ENCODE data around the gene PRPF8. TPM values are rescaled to one million over a fixed set of nuclear protein-coding genes. Genes with fewer than 3 reads are reported as not detected.

PRPF8 gene
- total and polyA plus RNA-seq, 2 of the 13 experiments (the other 11 are each of a cell fraction or from before 2014, with no cell fraction given): 112 to 179 TPM

GRCh38 chr17:1606352-1606985, 78.2 kb downstream of the PRPF8 start:
- H4K20me1 ChIP-seq (ENCODE audit: insufficient read depth, low read length): no peaks in the 10 kb centered on the region
- peak overlapping the region; percentile 51 for H3K4me2 ChIP-seq (ENCODE audit: low read depth, low read length)
- peak; percentile 76 for ATAC-seq
- H3K9me3 ChIP-seq (ENCODE audit: low read length): peaks cover 6% of the 10 kb centered on the region; the same call in 1 of the 2 replicates
- H3K9ac ChIP-seq (ENCODE audit: insufficient read depth, low read depth, low read length): peak overlapping the region; percentile 12
- no peaks in the 10 kb centered on the region for H3K27me3 ChIP-seq (ENCODE audit: control insufficient read depth in 1 of 2, insufficient read depth in 2 of 2, low read length in 2 of 2)
- H3K27ac ChIP-seq (ENCODE audit: extremely low read length, insufficient read depth, low read length): peak overlapping the region; percentile 52
- 37% methylated on average over 7 of the region's 26 CpGs for WGBS (ENCODE audit: low lambda C conversion rate)
- no peaks in the 10 kb centered on the region for H3K79me2 ChIP-seq (ENCODE audit: insufficient read depth, low read length)
- no peak overlapping the region for H2AFZ ChIP-seq (ENCODE audit: low read length)
- BruUV-seq (replicated peaks): no TSS peak
- CTCF ChIA-PET (ENCODE audit: low intra/inter-chr PET ratio, low total read pairs): no interaction called here
- no peak for DNase-seq (ENCODE audit: low spot score)
- POLR2A ChIA-PET: interaction anchor here (0.8 to 1.2 kb wide), 2 partner anchors 8 to 22 kb away, joined by 3 to 4 read pairs; partner anchors contain the start of gene SLC43A2
- in situ Hi-C loops (cut with HindIII; ENCODE audit: extremely low pct_ligation_motif_present, low pct_unique_long_range_greater_than_20kb): no loop called here
- no peak overlapping the region for H3K4me3 ChIP-seq (replicated peaks in 1 of 3; ENCODE audit: insufficient read depth in 1 of 3, low read depth in 2 of 3, low read length in 3 of 3)
- peaks cover 72% of the 10 kb centered on the region for H3K4me1 ChIP-seq (ENCODE audit: insufficient read depth, low read length)
- no peak for FAIRE-seq
- intact Hi-C loops (cut with micrococcal nuclease; ENCODE audit: unreplicated experiment): no loop called here
- H3K36me3 ChIP-seq (replicated peaks in 1 of 2; ENCODE audit: control insufficient read depth in 1 of 2, insufficient read depth in 2 of 2, low read length in 2 of 2): no peaks in the 10 kb centered on the region; a peak in 2 of 5 replicates
- no peak for TF ChIP-seq TRIM24 (CRISPR knock-in tag; IDR thresholded peaks at IDR 0.05)
- no peak for TF ChIP-seq ZNF644 (CRISPR knock-in tag; IDR thresholded peaks at IDR 0.05; ENCODE audit: low read depth)
- TF ChIP-seq CC2D1A (CRISPR knock-in tag; IDR thresholded peaks at IDR 0.05): no peak
- TF ChIP-seq, protein P1, sequence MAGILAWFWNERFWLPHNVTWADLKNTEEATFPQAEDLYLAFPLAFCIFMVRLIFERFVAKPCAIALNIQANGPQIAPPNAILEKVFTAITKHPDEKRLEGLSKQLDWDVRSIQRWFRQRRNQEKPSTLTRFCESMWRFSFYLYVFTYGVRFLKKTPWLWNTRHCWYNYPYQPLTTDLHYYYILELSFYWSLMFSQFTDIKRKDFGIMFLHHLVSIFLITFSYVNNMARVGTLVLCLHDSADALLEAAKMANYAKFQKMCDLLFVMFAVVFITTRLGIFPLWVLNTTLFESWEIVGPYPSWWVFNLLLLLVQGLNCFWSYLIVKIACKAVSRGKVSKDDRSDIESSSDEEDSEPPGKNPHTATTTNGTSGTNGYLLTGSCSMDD (CRISPR knock-in tag; IDR thresholded peaks at IDR 0.05): no peak
- no peak for TF ChIP-seq RERE (CRISPR knock-in tag; IDR thresholded peaks at IDR 0.05; ENCODE audit: low read depth)
- TF ChIP-seq ZNF496 (CRISPR knock-in tag; IDR thresholded peaks at IDR 0.05; ENCODE audit: insufficient replicate concordance): no peak
- TF ChIP-seq ZNF777 (CRISPR knock-in tag; IDR thresholded peaks at IDR 0.05): peak; percentile 44; the same call in 1 of the 2 replicates
- TF ChIP-seq PCBP1 (IDR thresholded peaks at IDR 0.05; ENCODE audit: borderline replicate concordance, low read depth, low read length): no peak
- TF ChIP-seq GATAD2A (CRISPR knock-in tag; IDR thresholded peaks at IDR 0.05): peak; percentile 74
- TF ChIP-seq ESRRA (CRISPR knock-in tag; IDR thresholded peaks at IDR 0.05; ENCODE audit: low read depth): no peak
- no peak for TF ChIP-seq CEBPZ (IDR thresholded peaks at IDR 0.05; ENCODE audit: low read length)
- TF ChIP-seq, protein P2, sequence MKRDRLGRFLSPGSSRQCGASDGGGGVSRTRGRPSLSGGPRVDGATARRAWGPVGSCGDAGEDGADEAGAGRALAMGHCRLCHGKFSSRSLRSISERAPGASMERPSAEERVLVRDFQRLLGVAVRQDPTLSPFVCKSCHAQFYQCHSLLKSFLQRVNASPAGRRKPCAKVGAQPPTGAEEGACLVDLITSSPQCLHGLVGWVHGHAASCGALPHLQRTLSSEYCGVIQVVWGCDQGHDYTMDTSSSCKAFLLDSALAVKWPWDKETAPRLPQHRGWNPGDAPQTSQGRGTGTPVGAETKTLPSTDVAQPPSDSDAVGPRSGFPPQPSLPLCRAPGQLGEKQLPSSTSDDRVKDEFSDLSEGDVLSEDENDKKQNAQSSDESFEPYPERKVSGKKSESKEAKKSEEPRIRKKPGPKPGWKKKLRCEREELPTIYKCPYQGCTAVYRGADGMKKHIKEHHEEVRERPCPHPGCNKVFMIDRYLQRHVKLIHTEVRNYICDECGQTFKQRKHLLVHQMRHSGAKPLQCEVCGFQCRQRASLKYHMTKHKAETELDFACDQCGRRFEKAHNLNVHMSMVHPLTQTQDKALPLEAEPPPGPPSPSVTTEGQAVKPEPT (CRISPR knock-in tag; IDR thresholded peaks at IDR 0.05; ENCODE audit: low read depth): no peak
- no peak for TF ChIP-seq TCF7L2 (IDR thresholded peaks at IDR 0.05; ENCODE audit: low read depth, low read length)
